Suprapubic skin (tissue), 4 donors: Measurements from ENCODE around the gene BRCA2.

Experiments
- EP300 ChIP-seq: sonication (generic); formaldehyde crosslinking; IDR thresholded peaks from one replicate; pipeline ENCODE4 v1.6.1; 2017; ENCODE audit warnings: antibody characterized with exemption
- POLR2AphosphoS5 ChIP-seq, 3 donors: sonication (generic); formaldehyde crosslinking; IDR thresholded peaks; one replicate each; pipeline ENCODE4 v1.6.1; 2017; ENCODE audit warnings: antibody characterized with exemption in 3 of 3
- TF ChIP-seq, protein P1 (sequence below), 2 donors: fragments of 200-600 bp in 1 of 2; fragments of 450-650 bp in 1 of 2; sonication (generic) in 1 of 2; IDR thresholded peaks; one replicate each; pipeline ENCODE4 v1.5.1; 2016 to 2019; ENCODE audit warnings: antibody characterized with exemption in 2 of 2, mild to moderate bottlenecking in 1 of 2, moderate library complexity in 1 of 2

- no peak for TF ChIP-seq EP300
- no peak for TF ChIP-seq POLR2AphosphoS5 (IDR thresholded peaks at IDR 0.05)
- TF ChIP-seq, protein P1, sequence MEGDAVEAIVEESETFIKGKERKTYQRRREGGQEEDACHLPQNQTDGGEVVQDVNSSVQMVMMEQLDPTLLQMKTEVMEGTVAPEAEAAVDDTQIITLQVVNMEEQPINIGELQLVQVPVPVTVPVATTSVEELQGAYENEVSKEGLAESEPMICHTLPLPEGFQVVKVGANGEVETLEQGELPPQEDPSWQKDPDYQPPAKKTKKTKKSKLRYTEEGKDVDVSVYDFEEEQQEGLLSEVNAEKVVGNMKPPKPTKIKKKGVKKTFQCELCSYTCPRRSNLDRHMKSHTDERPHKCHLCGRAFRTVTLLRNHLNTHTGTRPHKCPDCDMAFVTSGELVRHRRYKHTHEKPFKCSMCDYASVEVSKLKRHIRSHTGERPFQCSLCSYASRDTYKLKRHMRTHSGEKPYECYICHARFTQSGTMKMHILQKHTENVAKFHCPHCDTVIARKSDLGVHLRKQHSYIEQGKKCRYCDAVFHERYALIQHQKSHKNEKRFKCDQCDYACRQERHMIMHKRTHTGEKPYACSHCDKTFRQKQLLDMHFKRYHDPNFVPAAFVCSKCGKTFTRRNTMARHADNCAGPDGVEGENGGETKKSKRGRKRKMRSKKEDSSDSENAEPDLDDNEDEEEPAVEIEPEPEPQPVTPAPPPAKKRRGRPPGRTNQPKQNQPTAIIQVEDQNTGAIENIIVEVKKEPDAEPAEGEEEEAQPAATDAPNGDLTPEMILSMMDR (IDR thresholded peaks at IDR 0.05) = no peak
These were observed 36.9 kb upstream of the BRCA2 start for GRCh38 chr13:32278426-32278825.
